K562 (cell line): ENCODE measurements around the gene PRELID2. TPM values are rescaled to one million over a fixed set of nuclear protein-coding genes. Genes with fewer than 3 reads are reported as not detected.

Experiments
- TCF7L2 ChIP-seq: fragments of 150-350 bp; IDR thresholded peaks from 2 replicates; pipeline ENCODE4 v1.6.1; 2016; ENCODE audit warnings: low read depth, mild to moderate bottlenecking, low read length, moderate library complexity
- ZNF318 ChIP-seq, 2 experiments: fragments of 450-650 bp; IDR thresholded peaks; 2 replicates each; pipeline ENCODE4 v1.6.1; 2016; ENCODE audit warnings: mild to moderate bottlenecking in 2 of 2, borderline replicate concordance in 1 of 2, low read depth in 1 of 2, moderate library complexity in 1 of 2
- polyA plus RNA-seq, 8 experiments: library from polyadenylated mRNA; depleted of rRNA in 4 of 8; stranded (reverse) in 5 of 8; unstranded in 3 of 8; fragments of >200 nt; fragmentation: Nextera tagmentation in 2 of 8; fragmentation: Illumina TruSeq in 1 of 8; extraction: Ambion mirVana in 2 of 8; extraction: Trizol in 1 of 8; gene quantifications; 2 replicates each; pipeline versions ENCODE4 v1.2.1 to v1.2.3, GENCODE V29; 2011 to 2014; ENCODE audit warnings: inconsistent platforms in 1 of 8, missing spikeins in 1 of 8
- total RNA-seq, 7 experiments: library from RNA; depleted of rRNA in 6 of 7; stranded (reverse); fragments of >200 nt in 6 of 7; fragmentation: Illumina TruSeq in 2 of 7; extraction: Trizol in 2 of 7; gene quantifications; 2 replicates each; pipeline versions ENCODE4 v1.2.1 to v1.2.3, GENCODE V29; 2011 to 2021; ENCODE audit warnings: low replicate concordance in 1 of 7
- TF ChIP-seq, protein P1 (sequence below): fragments of 250-450 bp; sonication (Bioruptor Pico); IDR thresholded peaks from 2 replicates; pipeline ENCODE4 v1.4.0; 2020; ENCODE audit warnings: mild to moderate bottlenecking, moderate library complexity

The PRELID2 gene
- total and polyA plus RNA-seq, 9 of the 15 experiments (the other 6 are each of a cell fraction or from before 2014, with no cell fraction given): 6.4 to 68.2 (median 28.8) TPM

DNA sequence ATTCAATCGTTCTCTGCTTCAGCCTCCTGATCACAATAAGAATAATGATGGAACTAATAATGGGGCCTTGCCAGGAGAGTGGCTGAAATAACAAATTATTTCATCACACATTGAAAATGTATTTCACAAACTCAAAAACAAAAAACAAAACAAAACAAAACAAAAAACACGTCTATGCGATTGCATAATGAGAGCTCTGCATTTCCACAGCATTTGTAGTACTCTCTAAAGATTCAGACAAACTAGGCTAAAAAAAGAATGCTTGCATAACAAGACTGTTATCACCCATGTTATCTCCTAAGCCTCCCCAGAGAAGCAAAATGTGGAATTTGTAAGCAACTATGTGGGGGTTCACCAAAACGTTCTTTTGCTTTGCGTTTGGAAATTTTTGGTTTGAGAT is 48.1 kb downstream of the PRELID2 start (continued):
- TF ChIP-seq ZNF318 (IDR thresholded peaks at IDR 0.05; ENCODE audit: borderline replicate concordance in 1 of 2, low read depth in 1 of 2) (no peak), TCF7L2 (no peak)
- TF ChIP-seq, protein P1, sequence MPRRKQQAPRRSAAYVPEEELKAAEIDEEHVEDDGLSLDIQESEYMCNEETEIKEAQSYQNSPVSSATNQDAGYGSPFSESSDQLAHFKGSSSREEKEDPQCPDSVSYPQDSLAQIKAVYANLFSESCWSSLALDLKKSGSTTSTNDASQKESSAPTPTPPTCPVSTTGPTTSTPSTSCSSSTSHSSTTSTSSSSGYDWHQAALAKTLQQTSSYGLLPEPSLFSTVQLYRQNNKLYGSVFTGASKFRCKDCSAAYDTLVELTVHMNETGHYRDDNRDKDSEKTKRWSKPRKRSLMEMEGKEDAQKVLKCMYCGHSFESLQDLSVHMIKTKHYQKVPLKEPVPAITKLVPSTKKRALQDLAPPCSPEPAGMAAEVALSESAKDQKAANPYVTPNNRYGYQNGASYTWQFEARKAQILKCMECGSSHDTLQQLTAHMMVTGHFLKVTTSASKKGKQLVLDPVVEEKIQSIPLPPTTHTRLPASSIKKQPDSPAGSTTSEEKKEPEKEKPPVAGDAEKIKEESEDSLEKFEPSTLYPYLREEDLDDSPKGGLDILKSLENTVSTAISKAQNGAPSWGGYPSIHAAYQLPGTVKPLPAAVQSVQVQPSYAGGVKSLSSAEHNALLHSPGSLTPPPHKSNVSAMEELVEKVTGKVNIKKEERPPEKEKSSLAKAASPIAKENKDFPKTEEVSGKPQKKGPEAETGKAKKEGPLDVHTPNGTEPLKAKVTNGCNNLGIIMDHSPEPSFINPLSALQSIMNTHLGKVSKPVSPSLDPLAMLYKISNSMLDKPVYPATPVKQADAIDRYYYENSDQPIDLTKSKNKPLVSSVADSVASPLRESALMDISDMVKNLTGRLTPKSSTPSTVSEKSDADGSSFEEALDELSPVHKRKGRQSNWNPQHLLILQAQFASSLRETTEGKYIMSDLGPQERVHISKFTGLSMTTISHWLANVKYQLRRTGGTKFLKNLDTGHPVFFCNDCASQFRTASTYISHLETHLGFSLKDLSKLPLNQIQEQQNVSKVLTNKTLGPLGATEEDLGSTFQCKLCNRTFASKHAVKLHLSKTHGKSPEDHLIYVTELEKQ (CRISPR knock-in tag): no peak
